Measurements from ENCODE around the gene FUCA2.
A peak's percentile ranks its signal among the peaks of the same experiment; 100 is the strongest.

The FUCA2 gene

GRCh38 chr6:143510991-143511891 lies at the start of gene FUCA2:
FUCA2 (minus strand) TSS chr6:143511720; CDS start chr6:143511634, 86 bp downstream.
- peak within 1 kb of the TSS; percentile 77 for H3K4me3 ChIP-seq (ENCODE audit: low read depth, low read length)

- no peak overlapping the region for H3K4me3 ChIP-seq (ENCODE audit: low read depth, low read length)
These were observed 49.7 kb upstream of the FUCA2 start for GRCh38 chr6:143561105-143561704.

GRCh38 chr6:143559051-143559660 lies 47.6 kb upstream of the FUCA2 start:
- H3K4me3 ChIP-seq (ENCODE audit: low read depth, low read length), result no peak overlapping the region

GRCh38 chr6:143556529-143556928 lies 45.0 kb upstream of the FUCA2 start:
- no peak overlapping the region for H3K4me3 ChIP-seq (ENCODE audit: low read depth, low read length)

- no peak overlapping the region for H3K4me3 ChIP-seq (ENCODE audit: low read depth, low read length)
These were observed 44.1 kb upstream of the FUCA2 start for GRCh38 chr6:143555582-143555981.

GRCh38 chr6:143555071-143555492 lies 43.6 kb upstream of the FUCA2 start:
- H3K4me3 ChIP-seq (ENCODE audit: low read depth, low read length), result no peak overlapping the region

- no peak overlapping the region for H3K4me3 ChIP-seq (ENCODE audit: low read depth, low read length)
These were observed 41.8 kb upstream of the FUCA2 start for GRCh38 chr6:143553337-143553736.

- no peak overlapping the region for H3K4me3 ChIP-seq (ENCODE audit: low read depth, low read length)
These were observed 38.4 kb upstream of the FUCA2 start for GRCh38 chr6:143549949-143550268.

GRCh38 chr6:143549221-143549948 lies 37.9 kb upstream of the FUCA2 start:
- no peak overlapping the region for H3K4me3 ChIP-seq (ENCODE audit: low read depth, low read length)

GRCh38 chr6:143546599-143546998 lies 35.1 kb upstream of the FUCA2 start:
- H3K4me3 ChIP-seq (ENCODE audit: low read depth, low read length), result no peak overlapping the region

- H3K4me3 ChIP-seq (ENCODE audit: low read depth, low read length), result no peak overlapping the region
These were observed 34.5 kb upstream of the FUCA2 start for GRCh38 chr6:143545976-143546547.

GRCh38 chr6:143545165-143545564 lies 33.6 kb upstream of the FUCA2 start:
- no peak overlapping the region for H3K4me3 ChIP-seq (ENCODE audit: low read depth, low read length)

GRCh38 chr6:143544011-143544696 lies 32.6 kb upstream of the FUCA2 start:
- H3K4me3 ChIP-seq (ENCODE audit: low read depth, low read length), result no peak overlapping the region

GRCh38 chr6:143543435-143543834 lies 31.9 kb upstream of the FUCA2 start:
- H3K4me3 ChIP-seq (ENCODE audit: low read depth, low read length), result no peak overlapping the region

GRCh38 chr6:143542888-143543287 lies 31.4 kb upstream of the FUCA2 start:
- no peak overlapping the region for H3K4me3 ChIP-seq (ENCODE audit: low read depth, low read length)

GRCh38 chr6:143540192-143540591 lies 28.7 kb upstream of the FUCA2 start:
- no peak overlapping the region for H3K4me3 ChIP-seq (ENCODE audit: low read depth, low read length)

GRCh38 chr6:143539734-143540133 lies 28.2 kb upstream of the FUCA2 start:
- H3K4me3 ChIP-seq (ENCODE audit: low read depth, low read length), result no peak overlapping the region

GRCh38 chr6:143539106-143539505 lies 27.6 kb upstream of the FUCA2 start:
- no peak overlapping the region for H3K4me3 ChIP-seq (ENCODE audit: low read depth, low read length)

- H3K4me3 ChIP-seq (ENCODE audit: low read depth, low read length), result no peak overlapping the region
These were observed 26.9 kb upstream of the FUCA2 start for GRCh38 chr6:143538374-143538773.

Measured in iPS-11a (cell line).